Stomach (tissue), 4 donors: ENCODE results near the gene DDX51.

Experiments used
- POLR2AphosphoS5 ChIP-seq, 3 donors: sonication (generic); formaldehyde crosslinking; IDR thresholded peaks; one replicate each; pipeline ENCODE4 v1.6.1; 2016; ENCODE audit warnings: antibody characterized with exemption in 3 of 3
- TF ChIP-seq, protein P1 (sequence below), 7 experiments: fragments of 450-650 bp in 4 of 7; fragments of 200-600 bp in 3 of 7; sonication (generic) in 3 of 7; IDR thresholded peaks; one replicate each; pipeline ENCODE4 v1.5.1; 2016 to 2019; ENCODE audit warnings: antibody characterized with exemption in 7 of 7, control low read depth in 2 of 7, mild to moderate bottlenecking in 1 of 7

DNA sequence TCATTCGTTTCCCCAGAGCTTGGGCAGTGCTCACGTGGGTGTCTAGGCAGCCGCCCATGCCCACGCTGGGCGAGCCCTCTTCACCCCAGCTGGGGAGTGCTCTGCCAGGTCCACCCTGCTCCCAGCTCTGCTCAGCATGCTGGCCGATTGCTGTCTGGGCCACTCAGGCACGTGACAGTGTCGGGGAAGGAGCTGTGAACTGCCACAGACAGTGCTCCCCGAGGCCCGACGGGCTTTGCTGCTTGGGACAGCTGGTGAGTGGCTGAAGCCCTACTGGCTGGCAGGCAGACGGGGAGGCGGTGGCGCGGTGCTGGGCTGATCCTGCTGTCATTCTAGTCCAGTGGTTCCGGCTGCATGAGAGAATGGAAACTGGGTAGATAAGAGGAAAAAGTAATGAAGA is 15.9 kb upstream of the DDX51 start:
- TF ChIP-seq, protein P1, sequence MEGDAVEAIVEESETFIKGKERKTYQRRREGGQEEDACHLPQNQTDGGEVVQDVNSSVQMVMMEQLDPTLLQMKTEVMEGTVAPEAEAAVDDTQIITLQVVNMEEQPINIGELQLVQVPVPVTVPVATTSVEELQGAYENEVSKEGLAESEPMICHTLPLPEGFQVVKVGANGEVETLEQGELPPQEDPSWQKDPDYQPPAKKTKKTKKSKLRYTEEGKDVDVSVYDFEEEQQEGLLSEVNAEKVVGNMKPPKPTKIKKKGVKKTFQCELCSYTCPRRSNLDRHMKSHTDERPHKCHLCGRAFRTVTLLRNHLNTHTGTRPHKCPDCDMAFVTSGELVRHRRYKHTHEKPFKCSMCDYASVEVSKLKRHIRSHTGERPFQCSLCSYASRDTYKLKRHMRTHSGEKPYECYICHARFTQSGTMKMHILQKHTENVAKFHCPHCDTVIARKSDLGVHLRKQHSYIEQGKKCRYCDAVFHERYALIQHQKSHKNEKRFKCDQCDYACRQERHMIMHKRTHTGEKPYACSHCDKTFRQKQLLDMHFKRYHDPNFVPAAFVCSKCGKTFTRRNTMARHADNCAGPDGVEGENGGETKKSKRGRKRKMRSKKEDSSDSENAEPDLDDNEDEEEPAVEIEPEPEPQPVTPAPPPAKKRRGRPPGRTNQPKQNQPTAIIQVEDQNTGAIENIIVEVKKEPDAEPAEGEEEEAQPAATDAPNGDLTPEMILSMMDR (IDR thresholded peaks at IDR 0.05) = no peak
- no peak for TF ChIP-seq POLR2AphosphoS5 (IDR thresholded peaks at IDR 0.05)
